CD1c-positive myeloid dendritic cell (primary cell): ENCODE measurements around the gene NAXE.
A peak's percentile ranks its signal among the peaks of the same experiment; 100 is the strongest.
"Not testable (repeated sequence)": the region's sequence is repeated elsewhere in the genome, so short reads cannot be mapped to it uniquely, and the experiment has no call there.

ENCODE experiments used
- DNase-seq: peaks from one replicate; pipeline ENCODE4 v3.0.0-alpha.2; 2016; ENCODE audit errors: extremely low spot score

NAXE gene

GRCh38 chr1:156592910-156593660 lies 1.5 kb downstream of the NAXE start:
- no peak for DNase-seq

GRCh38 chr1:156593661-156593989 lies 2.0 kb downstream of the NAXE start:
- no peak for DNase-seq

- no peak for DNase-seq
These were observed 2.6 kb downstream of the NAXE start for GRCh38 chr1:156594190-156594589.

- no peak for DNase-seq
These were observed 3.4 kb downstream of the NAXE start for GRCh38 chr1:156595016-156595415.

GRCh38 chr1:156596426-156596825 lies 4.8 kb downstream of the NAXE start:
- DNase-seq, result no peak

GRCh38 chr1:156598125-156598524 lies 6.5 kb downstream of the NAXE start:
- DNase-seq, result no peak

GRCh38 chr1:156598731-156599432 lies 7.3 kb downstream of the NAXE start:
- DNase-seq, result no peak

- DNase-seq, result peak; percentile 71
These were observed 8.2 kb downstream of the NAXE start for GRCh38 chr1:156599811-156600210.

GRCh38 chr1:156600733-156601121 lies 9.2 kb downstream of the NAXE start:
- DNase-seq, result no peak

GRCh38 chr1:156601122-156601830 lies 9.7 kb downstream of the NAXE start, which contains the start of gene GPATCH4:
Gene GPATCH4, minus strand, starts transcription at chr1:156601479.
- DNase-seq, result peak; percentile 90

- DNase-seq, result no peak
These were observed 10.3 kb downstream of the NAXE start for GRCh38 chr1:156601892-156602291.

GRCh38 chr1:156602557-156602993 lies 11.0 kb downstream of the NAXE start:
- peak; percentile 34 for DNase-seq

GRCh38 chr1:156607344-156607743 lies 15.8 kb downstream of the NAXE start:
- not testable (repeated sequence) for DNase-seq

- peak; percentile 74 for DNase-seq
These were observed 16.6 kb downstream of the NAXE start for GRCh38 chr1:156608036-156608674.

GRCh38 chr1:156608981-156609380 lies 17.4 kb downstream of the NAXE start:
- peak; percentile 44 for DNase-seq

GRCh38 chr1:156610072-156610471 lies 18.5 kb downstream of the NAXE start:
- not testable (repeated sequence) for DNase-seq

- DNase-seq, result peak; percentile 46
These were observed 21.1 kb downstream of the NAXE start for GRCh38 chr1:156612666-156613065.

GRCh38 chr1:156615946-156616345 lies 24.4 kb downstream of the NAXE start:
- DNase-seq, result no peak

- DNase-seq, result no peak
These were observed 24.9 kb downstream of the NAXE start for GRCh38 chr1:156616463-156616862.

GRCh38 chr1:156618853-156619581 lies 27.4 kb downstream of the NAXE start, which contains the start of gene HAPLN2:
Gene HAPLN2, plus strand, starts transcription at chr1:156619415. Its CDS starts 4,076 bp downstream, at chr1:156623491.
- no peak for DNase-seq

- DNase-seq, result no peak
These were observed 28.0 kb downstream of the NAXE start for GRCh38 chr1:156619582-156619955.
